ENCODE data around the gene C13orf42. TPM values are rescaled to one million over a fixed set of nuclear protein-coding genes. Genes with fewer than 3 reads are reported as not detected.
"Not testable (repeated sequence)": the region's sequence is repeated elsewhere in the genome, so short reads cannot be mapped to it uniquely, and the experiment has no call there.

The C13orf42 gene
- total RNA-seq, 1 experiment from 2014 or later: not detected

- in situ Hi-C loops (cut with HindIII; ENCODE audit: low pct_unique_long_range_greater_than_20kb, low sequenced_read_pairs): no loop called here
- peak; percentile 10 for DNase-seq (ENCODE audit: low read depth)
Measured at GRCh38 chr13:51125495-51126226, 14.6 kb upstream of the C13orf42 start.

GRCh38 chr13:51122868-51123566 lies 11.9 kb upstream of the C13orf42 start:
- DNase-seq (ENCODE audit: low read depth): no peak
- in situ Hi-C loops (cut with HindIII; ENCODE audit: low pct_unique_long_range_greater_than_20kb, low sequenced_read_pairs): no loop called here

- in situ Hi-C loops (cut with HindIII; ENCODE audit: low pct_unique_long_range_greater_than_20kb, low sequenced_read_pairs); DNase-seq (ENCODE audit: low read depth): not testable (repeated sequence)
Measured at GRCh38 chr13:51120873-51121272, 9.8 kb upstream of the C13orf42 start.

GRCh38 chr13:51118809-51119431 lies 7.8 kb upstream of the C13orf42 start:
- in situ Hi-C loops (cut with HindIII; ENCODE audit: low pct_unique_long_range_greater_than_20kb, low sequenced_read_pairs): no loop called here

GRCh38 chr13:51113969-51114368 lies 2.9 kb upstream of the C13orf42 start:
- DNase-seq (ENCODE audit: low read depth): no peak
- in situ Hi-C loops (cut with HindIII; ENCODE audit: low pct_unique_long_range_greater_than_20kb, low sequenced_read_pairs): no loop called here

More at GRCh38 chr13:51118809-51119431, 7.8 kb upstream of the C13orf42 start:
- DNase-seq (ENCODE audit: low read depth): no peak

GRCh38 chr13:51113186-51113881 lies 2.3 kb upstream of the C13orf42 start:
- in situ Hi-C loops (cut with HindIII; ENCODE audit: low pct_unique_long_range_greater_than_20kb, low sequenced_read_pairs): no loop called here
- DNase-seq (ENCODE audit: low read depth): no peak

- in situ Hi-C loops (cut with HindIII; ENCODE audit: low pct_unique_long_range_greater_than_20kb, low sequenced_read_pairs): no loop called here
- no peak for DNase-seq (ENCODE audit: low read depth)
Measured at GRCh38 chr13:51112771-51113170, 1.7 kb upstream of the C13orf42 start.

- DNase-seq (ENCODE audit: low read depth): no peak
- in situ Hi-C loops (cut with HindIII; ENCODE audit: low pct_unique_long_range_greater_than_20kb, low sequenced_read_pairs): no loop called here
Measured at GRCh38 chr13:51111997-51112396, 923 bp upstream of the C13orf42 start.

GRCh38 chr13:51107996-51108395 lies 3.1 kb downstream of the C13orf42 start:
- in situ Hi-C loops (cut with HindIII; ENCODE audit: low pct_unique_long_range_greater_than_20kb, low sequenced_read_pairs): no loop called here
- DNase-seq (ENCODE audit: low read depth): no peak

- in situ Hi-C loops (cut with HindIII; ENCODE audit: low pct_unique_long_range_greater_than_20kb, low sequenced_read_pairs): no loop called here
- DNase-seq (ENCODE audit: low read depth): no peak
Measured at GRCh38 chr13:51105046-51105445, 6.0 kb downstream of the C13orf42 start.

- in situ Hi-C loops (cut with HindIII; ENCODE audit: low pct_unique_long_range_greater_than_20kb, low sequenced_read_pairs): no loop called here
- no peak for DNase-seq (ENCODE audit: low read depth)
Measured at GRCh38 chr13:51101636-51102235, 9.3 kb downstream of the C13orf42 start.

GRCh38 chr13:51097353-51098043 lies 13.6 kb downstream of the C13orf42 start:
- in situ Hi-C loops (cut with HindIII; ENCODE audit: low pct_unique_long_range_greater_than_20kb, low sequenced_read_pairs): no loop called here
- no peak for DNase-seq (ENCODE audit: low read depth)

GRCh38 chr13:51096131-51096530 lies 14.9 kb downstream of the C13orf42 start:
- in situ Hi-C loops (cut with HindIII; ENCODE audit: low pct_unique_long_range_greater_than_20kb, low sequenced_read_pairs): no loop called here

GRCh38 chr13:51093574-51093973 lies 17.5 kb downstream of the C13orf42 start:
- no peak for DNase-seq (ENCODE audit: low read depth)
- in situ Hi-C loops (cut with HindIII; ENCODE audit: low pct_unique_long_range_greater_than_20kb, low sequenced_read_pairs): no loop called here

More at GRCh38 chr13:51096131-51096530, 14.9 kb downstream of the C13orf42 start:
- no peak for DNase-seq (ENCODE audit: low read depth)

- in situ Hi-C loops (cut with HindIII; ENCODE audit: low pct_unique_long_range_greater_than_20kb, low sequenced_read_pairs): no loop called here
- DNase-seq (ENCODE audit: low read depth): no peak
Measured at GRCh38 chr13:51091839-51092238, 19.2 kb downstream of the C13orf42 start.

GRCh38 chr13:51083706-51084105 lies 27.4 kb downstream of the C13orf42 start:
- no peak for DNase-seq (ENCODE audit: low read depth)
- in situ Hi-C loops (cut with HindIII; ENCODE audit: low pct_unique_long_range_greater_than_20kb, low sequenced_read_pairs): no loop called here

GRCh38 chr13:51080478-51081065 lies 30.5 kb downstream of the C13orf42 start:
- peak; percentile 23 for DNase-seq (ENCODE audit: low read depth)
- in situ Hi-C loops (cut with HindIII; ENCODE audit: low pct_unique_long_range_greater_than_20kb, low sequenced_read_pairs): not testable (repeated sequence)

Data from Caki2 (cell line).